Epithelial cell of proximal tubule (primary cell): Measurements from ENCODE around the gene HLTF. TPM values are rescaled to one million over a fixed set of nuclear protein-coding genes. Genes with fewer than 3 reads are reported as not detected.
A peak's percentile ranks its signal among the peaks of the same experiment; 100 is the strongest.

Experiments
- DNase-seq: peaks from one replicate; pipeline ENCODE4 v3.0.0-alpha.2; 2011; ENCODE audit warnings: low read depth
- H3K4me3 ChIP-seq: 2 replicates; pipeline ENCODE4 v1.5.1; 2011; ENCODE audit warnings: low read depth, mild to moderate bottlenecking, low read length
- CTCF ChIP-seq: conservative IDR thresholded peaks from 2 replicates; pipeline ENCODE4 v1.5.1; 2012; ENCODE audit warnings: low read depth, mild to moderate bottlenecking, low read length
- total RNA-seq: library from RNA; depleted of rRNA; stranded (reverse); fragments of >200 nt; gene quantifications from 2 replicates; pipeline ENCODE4 v1.2.3, GENCODE V29; 2015

The HLTF gene
- 24.4 and 34.5 TPM in 2 replicates for total RNA-seq

- TF ChIP-seq CTCF, result no peak
- H3K4me3 ChIP-seq, result peak within 1 kb of the TSS; percentile 95
- DNase-seq, result peak; percentile 74
These were observed at the start of gene HLTF for GRCh38 chr3:149086232-149086988. Gene HLTF, minus strand, starts transcription at chr3:149086533. Its CDS starts 197 bp downstream, at chr3:149086336.

- H3K4me3 ChIP-seq, result no peak overlapping the region
- no peak for TF ChIP-seq CTCF
- peak; percentile 64 for DNase-seq
These were observed 48.2 kb upstream of the HLTF start for GRCh38 chr3:149134575-149134974.

GRCh38 chr3:149131589-149131988 lies 45.3 kb upstream of the HLTF start:
- no peak for TF ChIP-seq CTCF
- DNase-seq, result no peak
- H3K4me3 ChIP-seq, result peak overlapping the region; percentile 93

GRCh38 chr3:149129326-149130205 lies 43.2 kb upstream of the HLTF start, which contains the start of gene HPS3:
Gene HPS3, plus strand, starts transcription at chr3:149129638. Its CDS starts 86 bp downstream, at chr3:149129724.
- H3K4me3 ChIP-seq, result peak within 1 kb of the TSS; percentile 93
- DNase-seq, result no peak
- no peak for TF ChIP-seq CTCF

GRCh38 chr3:149128821-149129220 lies 42.5 kb upstream of the HLTF start:
- H3K4me3 ChIP-seq, result peak overlapping the region; percentile 93
- no peak for DNase-seq
- no peak for TF ChIP-seq CTCF

GRCh38 chr3:149122721-149123578 lies 36.6 kb upstream of the HLTF start:
- no peak for TF ChIP-seq CTCF
- DNase-seq, result no peak
- no peak overlapping the region for H3K4me3 ChIP-seq
